Measurements from ENCODE around the gene DNAJC22.
"Not testable (repeated sequence)": the region's sequence is repeated elsewhere in the genome, so short reads cannot be mapped to it uniquely, and the experiment has no call there.

The DNAJC22 gene

DNA sequence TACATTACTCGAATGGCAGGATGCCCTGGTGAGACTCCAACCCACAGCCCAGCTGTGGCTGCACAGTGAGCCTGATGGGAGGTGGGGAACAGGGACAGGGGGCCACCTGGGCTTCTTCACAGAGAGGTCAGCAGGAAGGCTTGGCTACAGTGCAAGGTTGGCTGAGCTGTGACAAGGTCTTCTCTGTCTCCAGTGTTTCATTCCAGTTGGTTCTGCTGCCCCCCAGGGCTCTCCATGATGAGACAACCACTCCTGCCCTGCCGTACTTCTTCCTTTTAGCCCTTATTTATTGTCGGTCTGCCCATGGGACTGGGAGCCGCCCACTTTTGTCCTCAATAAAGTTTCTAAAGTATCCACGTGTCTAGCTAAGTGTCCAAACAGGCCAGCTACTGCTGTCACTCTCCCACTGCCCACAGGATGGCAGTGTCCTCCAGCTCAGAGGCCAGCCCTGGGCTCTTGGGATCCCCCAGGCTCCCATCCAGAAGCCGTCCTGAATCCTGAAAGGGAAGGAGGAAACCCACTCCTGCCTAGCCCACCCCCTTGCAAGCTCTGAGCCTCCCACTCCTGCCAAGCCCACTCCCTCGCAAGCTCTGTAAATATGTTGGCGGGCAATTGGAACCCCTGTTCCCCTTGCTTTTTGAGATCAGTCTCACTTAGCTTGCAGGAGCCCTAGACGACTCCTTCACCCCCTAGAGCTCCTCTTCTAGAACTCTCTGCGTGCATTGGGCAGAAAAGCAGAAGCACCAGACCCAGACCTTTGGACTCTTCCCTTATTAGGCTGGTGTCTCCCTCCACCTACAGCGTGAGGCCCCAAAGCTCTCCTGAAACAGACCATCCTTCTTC is 15.1 kb upstream of the DNAJC22 start:
- TF ChIP-seq, protein P1, sequence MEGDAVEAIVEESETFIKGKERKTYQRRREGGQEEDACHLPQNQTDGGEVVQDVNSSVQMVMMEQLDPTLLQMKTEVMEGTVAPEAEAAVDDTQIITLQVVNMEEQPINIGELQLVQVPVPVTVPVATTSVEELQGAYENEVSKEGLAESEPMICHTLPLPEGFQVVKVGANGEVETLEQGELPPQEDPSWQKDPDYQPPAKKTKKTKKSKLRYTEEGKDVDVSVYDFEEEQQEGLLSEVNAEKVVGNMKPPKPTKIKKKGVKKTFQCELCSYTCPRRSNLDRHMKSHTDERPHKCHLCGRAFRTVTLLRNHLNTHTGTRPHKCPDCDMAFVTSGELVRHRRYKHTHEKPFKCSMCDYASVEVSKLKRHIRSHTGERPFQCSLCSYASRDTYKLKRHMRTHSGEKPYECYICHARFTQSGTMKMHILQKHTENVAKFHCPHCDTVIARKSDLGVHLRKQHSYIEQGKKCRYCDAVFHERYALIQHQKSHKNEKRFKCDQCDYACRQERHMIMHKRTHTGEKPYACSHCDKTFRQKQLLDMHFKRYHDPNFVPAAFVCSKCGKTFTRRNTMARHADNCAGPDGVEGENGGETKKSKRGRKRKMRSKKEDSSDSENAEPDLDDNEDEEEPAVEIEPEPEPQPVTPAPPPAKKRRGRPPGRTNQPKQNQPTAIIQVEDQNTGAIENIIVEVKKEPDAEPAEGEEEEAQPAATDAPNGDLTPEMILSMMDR (IDR thresholded peaks at IDR 0.05; ENCODE audit: low read depth, low read length), result peak; percentile 90
- peak; percentile 84 to 85 for DNase-seq (ENCODE audit: low read depth in 2 of 2)
- H3K4me3 ChIP-seq (replicated peaks in 1 of 2; ENCODE audit: low read depth in 2 of 2, low read length in 2 of 2), result no peak overlapping the region

DNA sequence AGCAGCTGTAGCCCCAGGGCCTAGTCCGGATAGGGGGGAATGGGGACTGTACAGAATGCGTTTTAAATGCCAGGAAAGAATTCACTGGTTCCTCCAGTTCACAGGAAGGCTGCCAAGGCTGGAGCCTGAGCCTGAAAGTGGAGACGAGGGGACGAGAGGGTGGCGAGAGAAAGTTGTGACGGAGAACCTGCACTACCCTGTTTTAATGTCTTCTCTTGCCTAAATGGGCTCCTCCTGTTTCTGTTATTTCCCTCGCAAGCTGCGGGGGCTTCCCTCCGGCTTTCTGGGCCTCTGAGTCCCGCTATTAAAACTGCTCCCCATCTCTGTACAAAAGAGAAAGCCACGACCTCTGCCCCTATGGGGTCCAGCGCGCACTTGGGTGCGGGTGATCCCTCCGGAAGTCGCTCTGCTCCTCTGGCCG is 14.2 kb upstream of the DNAJC22 start:
- TF ChIP-seq, protein P1 (IDR thresholded peaks at IDR 0.05; ENCODE audit: low read depth, low read length), result no peak
- H3K4me3 ChIP-seq (replicated peaks in 1 of 2; ENCODE audit: low read depth in 2 of 2, low read length in 2 of 2), result no peak overlapping the region
- DNase-seq (ENCODE audit: low read depth in 2 of 2), result no peak

DNA sequence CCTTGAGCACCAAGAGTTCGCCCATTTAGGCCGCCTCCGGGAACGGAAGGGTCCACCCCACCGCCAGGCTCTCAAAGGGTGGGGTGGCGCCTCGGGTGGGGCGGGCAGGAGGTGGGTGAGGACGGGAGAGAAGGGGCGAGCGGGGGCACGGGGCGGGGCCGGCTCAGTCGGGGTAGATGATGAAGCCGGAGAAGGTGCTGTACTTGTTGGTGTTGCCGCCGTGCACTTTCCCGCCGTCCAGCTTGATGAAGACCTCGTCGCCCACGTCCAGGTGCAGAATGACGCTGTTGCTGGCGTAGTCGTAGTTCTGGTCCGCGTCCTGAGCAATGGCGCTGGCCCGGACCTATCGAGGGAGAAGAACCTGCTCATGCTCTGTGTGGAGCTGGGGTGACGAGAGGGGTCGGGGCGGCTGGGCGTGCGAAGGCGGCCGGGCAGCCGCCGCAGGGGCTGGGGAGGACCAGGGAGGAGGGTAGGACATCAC is 13.8 kb upstream of the DNAJC22 start:
- H3K4me3 ChIP-seq (replicated peaks in 1 of 2; ENCODE audit: low read depth in 2 of 2, low read length in 2 of 2), result no peak overlapping the region
- TF ChIP-seq, protein P1 (IDR thresholded peaks at IDR 0.05; ENCODE audit: low read depth, low read length), result no peak
- no peak for DNase-seq (ENCODE audit: low read depth in 2 of 2)

DNA sequence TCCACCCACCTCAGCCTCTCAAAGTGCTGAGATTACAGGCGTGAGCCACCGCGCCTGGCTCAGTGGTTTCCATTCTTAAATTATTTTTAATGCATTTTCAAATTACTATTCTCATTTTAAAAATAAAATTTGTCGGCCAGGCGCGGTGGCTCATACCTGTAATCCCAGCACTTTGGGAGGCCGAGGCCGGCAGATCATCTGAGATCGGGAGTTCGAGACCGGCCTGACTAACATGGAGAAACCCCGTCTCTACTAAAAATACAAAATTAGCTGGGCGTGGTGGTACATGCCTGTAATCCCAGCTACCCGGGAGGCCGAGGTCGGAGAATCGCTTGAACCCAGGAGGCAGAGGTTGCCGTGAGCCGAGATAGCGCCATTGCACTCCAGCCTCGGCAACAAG is 12.9 kb upstream of the DNAJC22 start:
- DNase-seq (ENCODE audit: low read depth in 2 of 2); H3K4me3 ChIP-seq (replicated peaks in 1 of 2; ENCODE audit: low read depth in 2 of 2, low read length in 2 of 2): not testable (repeated sequence)

DNA sequence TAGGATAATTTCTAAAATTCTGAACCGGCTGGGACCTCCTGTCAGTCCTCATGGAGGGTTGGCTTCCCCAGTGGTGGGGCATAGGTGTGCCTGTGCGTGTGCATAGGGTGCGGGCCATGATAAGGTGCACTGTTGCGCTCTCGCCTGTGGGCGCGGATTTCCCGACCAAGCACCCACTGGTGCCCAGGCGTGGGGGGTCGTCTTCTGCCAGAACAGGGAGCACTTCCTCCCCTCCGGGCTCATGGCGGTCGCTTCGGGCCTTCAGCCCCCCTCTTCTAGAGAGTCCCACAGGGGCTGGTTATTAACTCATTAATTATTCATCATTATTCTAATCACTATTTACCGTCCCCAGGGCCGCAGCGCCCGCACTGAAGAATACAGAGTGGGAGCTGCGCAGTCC is 12.5 kb upstream of the DNAJC22 start:
- no peak for DNase-seq (ENCODE audit: low read depth in 2 of 2)
- TF ChIP-seq, protein P1 (IDR thresholded peaks at IDR 0.05; ENCODE audit: low read depth, low read length), result no peak

DNA sequence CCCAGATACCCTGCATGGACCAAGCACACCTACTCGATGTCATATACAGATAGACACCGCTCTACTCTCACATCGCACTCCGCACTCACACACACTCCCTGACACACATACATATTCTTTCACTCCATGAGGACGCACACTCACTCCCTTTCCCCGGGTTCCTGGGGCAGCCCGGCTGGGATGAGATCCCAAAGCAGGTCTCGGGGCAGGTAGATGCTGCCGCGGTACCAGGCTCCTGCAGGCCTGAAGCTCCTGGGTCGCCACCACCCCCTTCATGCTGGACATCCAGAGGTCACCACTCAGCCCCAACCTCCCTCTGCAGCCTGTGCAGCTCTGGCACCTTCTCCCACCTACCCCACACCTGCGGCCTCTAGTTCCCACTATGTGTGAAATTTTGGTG is 12.0 kb upstream of the DNAJC22 start:
- no peak overlapping the region for H3K4me3 ChIP-seq (replicated peaks in 1 of 2; ENCODE audit: low read depth in 2 of 2, low read length in 2 of 2)
- TF ChIP-seq, protein P1 (IDR thresholded peaks at IDR 0.05; ENCODE audit: low read depth, low read length), result no peak
- no peak for DNase-seq (ENCODE audit: low read depth in 2 of 2)

More for the DNA sequence above, 12.5 kb upstream of the DNAJC22 start:
- H3K4me3 ChIP-seq (replicated peaks in 1 of 2; ENCODE audit: low read depth in 2 of 2, low read length in 2 of 2), result no peak overlapping the region

DNA sequence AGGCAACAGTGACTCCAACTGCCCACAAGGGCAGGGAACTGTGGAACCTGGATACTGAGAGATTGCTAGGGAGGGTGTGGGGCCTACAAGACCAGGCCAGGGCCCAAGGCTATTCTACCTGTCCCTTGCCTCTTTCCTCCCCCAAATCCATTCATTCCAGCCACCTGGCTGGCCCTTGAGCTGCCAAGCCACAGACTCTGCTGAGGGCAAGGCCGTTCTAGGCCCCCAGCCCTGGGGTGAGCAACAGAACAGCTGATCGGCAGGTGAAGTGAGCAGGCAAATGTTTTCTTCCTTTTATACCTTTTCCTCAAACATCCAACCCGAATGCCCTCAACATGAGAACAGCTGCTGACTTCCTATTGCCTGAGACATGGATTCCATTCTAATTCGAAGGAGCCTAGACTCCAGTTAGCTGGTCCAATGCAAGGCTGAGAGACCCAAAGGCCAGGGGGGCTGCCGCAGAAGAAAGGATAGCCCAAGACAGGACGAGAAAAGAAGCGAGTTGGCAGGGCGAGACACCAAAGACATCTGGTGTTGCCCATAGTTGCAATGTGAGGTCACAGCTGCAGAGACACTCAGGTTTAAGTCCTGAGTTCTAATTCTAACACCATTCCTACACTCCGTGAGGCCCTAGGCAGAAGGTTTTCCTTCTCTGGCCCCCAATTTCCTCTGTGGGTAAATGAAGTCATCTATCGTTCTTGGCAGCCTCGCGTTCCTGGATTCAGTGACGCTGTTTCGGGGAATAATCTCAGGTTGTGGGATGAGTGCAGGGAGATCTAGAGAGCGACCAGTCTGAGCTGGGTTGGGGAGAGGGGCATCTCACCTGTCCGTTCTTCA is 11.4 kb upstream of the DNAJC22 start:
- TF ChIP-seq, protein P1 (IDR thresholded peaks at IDR 0.05; ENCODE audit: low read depth, low read length), result no peak
- H3K4me3 ChIP-seq (replicated peaks in 1 of 2; ENCODE audit: low read depth in 2 of 2, low read length in 2 of 2), result no peak overlapping the region
- DNase-seq (ENCODE audit: low read depth in 2 of 2), result no peak
